GM19452 (cell line): ENCODE data around the gene TRAPPC4.
"Not testable (repeated sequence)": the region's sequence is repeated elsewhere in the genome, so short reads cannot be mapped to it uniquely, and the experiment has no call there.

ENCODE experiments used
- ATAC-seq: cut with Tn5 transposase; IDR thresholded peaks from one replicate; pipeline ENCODE4 v1.9.1; 2021; ENCODE audit not compliant: unreplicated experiment

TRAPPC4 gene

DNA sequence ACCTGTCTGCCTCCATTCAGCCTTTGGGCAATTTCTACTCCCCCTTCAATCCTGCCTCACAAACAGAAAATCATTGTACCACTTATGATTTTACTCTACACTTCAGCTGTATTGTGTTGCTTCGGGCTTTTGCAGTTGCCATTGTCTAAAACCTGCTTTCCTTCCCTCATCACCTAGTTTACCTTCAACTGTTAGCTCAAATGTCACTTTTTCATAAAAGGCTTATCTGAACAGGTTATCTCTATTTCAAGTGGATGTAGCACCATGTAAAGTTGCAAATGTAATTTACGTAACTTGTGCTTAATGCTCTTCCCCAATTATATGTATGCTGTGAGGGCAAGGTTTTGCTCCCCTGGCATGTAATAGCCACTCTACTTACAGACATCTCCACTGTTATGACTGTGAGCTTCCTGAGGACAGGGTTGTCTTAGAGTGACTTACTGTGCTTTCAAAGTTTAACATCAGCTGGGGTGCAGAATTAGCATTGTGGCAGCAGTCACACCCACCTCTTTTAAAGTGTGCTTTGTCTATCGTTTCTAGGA, 5.9 kb upstream of the TRAPPC4 start:
- ATAC-seq, result no peak

DNA sequence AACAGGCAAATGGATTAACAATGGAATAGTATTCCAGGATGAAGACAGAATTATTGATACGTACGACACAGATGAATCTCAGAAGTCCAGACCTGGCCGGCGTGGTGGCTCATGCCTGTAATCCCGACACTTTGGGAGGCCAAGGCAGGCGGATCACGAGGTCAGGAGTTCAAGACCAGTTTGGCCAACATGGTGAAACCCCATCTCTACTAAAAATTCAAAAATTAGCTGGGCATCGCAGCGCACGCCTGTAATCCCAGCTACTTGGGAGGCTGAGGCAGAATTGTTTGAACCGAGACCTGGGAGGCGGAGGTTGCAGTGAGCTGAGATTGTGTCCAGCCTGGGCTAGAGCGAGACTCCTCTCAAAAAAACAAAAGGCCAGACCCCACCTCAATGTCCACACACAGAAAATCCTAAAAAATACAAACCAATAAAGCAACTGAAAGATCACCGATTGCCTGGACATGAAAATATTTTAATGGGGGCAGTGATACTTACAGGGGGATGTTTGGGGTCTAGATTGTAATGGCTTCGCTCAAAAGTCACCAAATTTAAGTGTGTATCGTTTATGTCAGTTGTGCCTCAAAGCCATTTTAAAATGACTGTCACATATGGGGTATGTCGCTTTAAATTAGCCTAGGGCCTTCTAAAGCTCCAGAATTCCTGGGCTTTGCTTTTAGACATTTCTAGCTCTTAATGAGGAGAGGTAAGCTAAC, 4.2 kb upstream of the TRAPPC4 start:
- ATAC-seq, result no peak

DNA sequence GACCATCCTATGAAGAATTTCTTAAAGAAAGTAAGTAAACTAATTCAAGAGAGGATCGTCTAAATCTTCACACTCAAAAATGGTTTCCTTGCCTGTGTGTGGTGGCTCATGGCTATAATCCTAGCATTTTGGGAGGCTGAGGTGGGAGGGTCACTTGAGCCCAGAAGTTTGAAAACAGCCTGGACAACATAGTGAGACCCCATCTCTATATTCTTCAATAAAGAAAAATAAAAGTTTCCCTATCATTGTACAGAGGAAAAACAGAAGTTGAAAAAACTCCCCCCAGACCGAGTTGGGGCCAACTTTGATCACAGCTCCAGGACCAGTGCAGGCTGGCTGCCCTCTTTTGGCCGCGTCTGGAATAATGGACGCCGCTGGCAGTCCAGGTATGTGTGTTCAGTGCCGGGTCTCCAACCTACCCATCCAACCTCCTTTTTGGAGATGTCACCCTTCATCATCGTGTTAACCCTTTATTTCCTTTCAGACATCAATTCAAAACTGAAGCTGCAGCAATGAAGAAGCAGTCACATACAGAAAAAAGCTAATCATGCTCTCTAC, 3.4 kb upstream of the TRAPPC4 start:
- ATAC-seq, result no peak

- no peak for ATAC-seq
These were observed 2.2 kb upstream of the TRAPPC4 start for GRCh38 chr11:119016216-119017009.

- ATAC-seq, result not testable (repeated sequence)
These were observed 1.2 kb upstream of the TRAPPC4 start for GRCh38 chr11:119017377-119017776.

GRCh38 chr11:119019996-119020395, 1.4 kb downstream of the TRAPPC4 start:
- no peak for ATAC-seq

DNA sequence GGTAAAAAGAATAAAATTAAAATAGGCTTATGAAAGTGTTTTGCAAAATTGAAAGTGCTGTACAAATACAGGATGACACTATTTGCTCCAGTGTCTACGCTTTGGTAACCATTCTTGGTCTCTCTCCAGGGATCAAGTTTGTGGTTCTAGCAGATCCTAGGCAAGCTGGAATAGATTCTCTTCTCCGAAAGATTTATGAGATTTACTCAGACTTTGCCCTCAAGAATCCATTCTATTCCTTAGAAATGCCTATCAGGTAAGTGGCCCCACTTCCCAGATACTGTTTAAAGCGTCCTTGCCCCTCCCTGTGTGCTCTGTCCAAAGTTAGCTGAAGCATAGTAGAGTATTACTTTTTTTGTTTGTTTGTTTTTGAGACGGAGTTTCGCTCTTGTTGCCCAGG, 3.1 kb downstream of the TRAPPC4 start:
- no peak for ATAC-seq

DNA sequence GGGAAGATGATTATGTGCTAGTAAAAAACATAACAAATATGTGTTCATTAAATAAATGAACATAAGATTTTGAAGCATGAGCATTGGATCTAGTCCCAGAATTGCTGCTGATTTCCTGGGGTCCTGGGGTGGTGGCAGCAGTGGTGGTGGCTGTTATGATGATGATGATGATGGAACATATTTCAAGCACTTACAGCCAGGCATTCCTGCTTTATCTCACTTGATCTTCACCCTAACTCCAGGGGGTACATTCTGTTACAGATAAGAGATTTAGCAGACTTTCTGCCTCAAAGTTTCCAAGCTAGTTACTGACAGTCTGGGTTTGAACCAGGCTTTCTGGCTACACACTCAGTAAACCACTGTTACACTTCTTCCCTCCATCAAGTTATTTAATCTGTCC, 5.2 kb downstream of the TRAPPC4 start:
- no peak for ATAC-seq

- no peak for ATAC-seq
These were observed 6.0 kb downstream of the TRAPPC4 start for GRCh38 chr11:119024430-119025098.

DNA sequence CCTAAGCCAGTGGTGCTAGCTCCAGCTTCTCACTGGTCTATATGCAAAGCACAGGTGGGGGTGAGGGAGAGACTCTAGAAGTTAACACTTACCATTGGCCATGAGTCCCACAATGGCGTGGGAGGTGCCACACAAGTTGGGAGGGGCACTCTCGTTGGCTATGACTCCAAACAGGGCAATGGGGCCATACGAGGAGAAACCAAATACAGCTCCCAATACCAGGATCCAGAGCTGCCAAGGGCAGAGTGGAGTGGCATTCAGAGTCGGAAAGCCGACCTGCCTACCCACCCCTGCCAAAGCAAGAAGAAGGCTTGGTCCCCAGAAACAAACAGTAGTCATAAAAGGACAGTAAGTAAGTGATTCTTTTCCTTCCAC, 6.5 kb downstream of the TRAPPC4 start:
- ATAC-seq, result no peak

- no peak for ATAC-seq
These were observed 7.0 kb downstream of the TRAPPC4 start for GRCh38 chr11:119025541-119025940.

- no peak for ATAC-seq
These were observed 7.6 kb downstream of the TRAPPC4 start for GRCh38 chr11:119025978-119026766.

DNA sequence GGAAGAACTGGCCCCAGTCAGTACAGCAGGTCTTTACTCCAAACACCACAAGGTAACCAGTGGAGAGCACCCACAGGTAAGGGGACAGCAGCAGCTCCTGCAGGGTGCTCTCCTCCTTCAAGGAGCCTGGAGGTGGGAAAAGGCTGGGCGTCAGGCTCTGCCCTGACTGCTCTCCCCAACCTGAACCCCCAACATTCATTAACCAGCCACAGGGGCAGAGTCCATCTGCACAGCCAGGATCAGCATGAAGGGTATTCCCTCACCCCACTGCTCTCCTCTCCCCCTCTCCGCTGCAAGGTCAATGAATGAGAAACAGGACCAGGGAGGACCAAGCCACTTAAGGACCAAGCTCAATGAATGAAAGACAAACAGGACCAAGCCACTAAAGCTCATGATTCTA, 8.4 kb downstream of the TRAPPC4 start:
- ATAC-seq, result no peak

DNA sequence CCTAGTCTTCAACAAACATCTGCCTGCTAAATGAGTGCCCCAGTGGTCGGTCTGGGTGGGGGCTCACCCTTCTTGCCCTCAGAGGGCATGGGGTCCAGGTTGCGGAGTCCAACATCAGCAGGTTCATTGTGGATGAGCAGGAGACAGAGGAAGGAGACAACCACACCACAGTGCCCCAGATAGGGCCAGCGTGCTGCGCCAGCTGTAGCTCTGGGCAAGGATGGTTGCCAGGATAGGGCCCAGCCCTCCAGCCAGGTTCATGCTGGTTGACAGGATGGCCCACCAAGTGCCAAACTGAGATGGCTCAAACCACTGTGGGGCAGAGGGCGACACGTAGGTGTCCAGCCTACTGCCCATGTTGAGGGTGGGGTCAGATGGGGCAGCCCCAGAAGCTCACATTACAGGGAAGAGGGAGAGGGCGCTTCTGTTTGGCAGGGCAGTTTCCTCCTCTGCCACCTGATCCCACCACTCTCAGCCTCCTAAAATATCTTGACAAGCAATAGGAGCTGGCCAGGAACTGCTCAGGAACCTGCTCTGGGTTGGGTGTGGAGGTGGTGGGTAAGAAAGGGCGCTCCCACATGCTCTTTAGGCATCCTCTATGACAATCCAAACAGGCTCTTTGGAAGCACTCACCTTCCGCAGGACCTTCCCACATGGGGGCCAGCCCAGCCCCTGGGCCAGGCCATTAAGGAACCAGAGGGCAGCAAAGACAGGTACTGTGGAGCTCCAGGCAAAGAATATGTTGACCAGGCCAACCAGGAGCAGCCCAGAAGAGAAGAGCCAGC, 9.2 kb downstream of the TRAPPC4 start:
- ATAC-seq, result no peak

DNA sequence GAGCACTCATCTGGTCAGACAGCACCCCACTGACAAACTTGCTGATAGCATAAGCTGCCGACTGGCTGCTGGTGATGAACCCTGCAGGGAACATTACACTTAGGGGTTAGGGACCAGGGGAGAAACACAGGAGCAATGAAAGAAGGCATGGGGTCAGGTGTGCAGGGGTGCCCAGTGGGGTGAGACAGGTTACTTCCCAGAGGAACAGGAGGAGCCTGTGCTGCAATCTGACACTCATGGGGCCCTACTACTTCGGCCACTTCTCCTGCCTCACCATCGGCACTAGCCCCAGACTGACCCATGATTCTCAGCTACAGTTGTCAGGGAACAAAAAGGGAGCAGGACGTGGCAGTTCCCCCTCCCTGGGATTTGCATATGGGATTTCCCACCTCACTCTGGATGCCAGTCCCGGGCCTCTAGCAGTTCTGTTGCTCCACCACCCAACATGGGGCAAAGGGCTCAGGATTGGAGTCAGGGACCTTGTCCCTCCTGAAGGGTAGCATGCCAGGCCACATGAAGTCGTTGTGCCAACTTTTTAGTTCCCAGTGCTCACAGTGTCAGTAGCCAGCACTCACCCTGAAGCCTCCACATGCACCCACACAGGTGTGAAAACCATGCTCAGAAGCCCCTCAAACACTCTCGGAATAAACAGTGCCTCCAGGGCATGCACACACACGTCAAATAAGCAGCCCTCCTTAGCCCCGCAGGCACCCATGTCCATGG, 9.9 kb downstream of the TRAPPC4 start:
- ATAC-seq, result no peak

DNA sequence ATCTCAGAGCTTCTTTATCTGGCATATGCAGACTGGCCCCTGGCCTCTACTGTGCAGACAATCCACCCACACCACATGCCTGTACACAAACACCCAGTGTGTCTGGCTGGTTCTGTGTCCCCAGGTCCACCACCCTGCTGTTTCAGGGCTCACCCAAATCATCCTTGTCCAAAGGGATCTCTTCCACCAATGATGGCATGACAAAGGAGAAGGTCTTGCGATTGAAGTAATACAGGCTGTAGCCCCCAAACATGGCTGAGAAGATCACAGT, 10.4 kb downstream of the TRAPPC4 start:
- ATAC-seq, result no peak

DNA sequence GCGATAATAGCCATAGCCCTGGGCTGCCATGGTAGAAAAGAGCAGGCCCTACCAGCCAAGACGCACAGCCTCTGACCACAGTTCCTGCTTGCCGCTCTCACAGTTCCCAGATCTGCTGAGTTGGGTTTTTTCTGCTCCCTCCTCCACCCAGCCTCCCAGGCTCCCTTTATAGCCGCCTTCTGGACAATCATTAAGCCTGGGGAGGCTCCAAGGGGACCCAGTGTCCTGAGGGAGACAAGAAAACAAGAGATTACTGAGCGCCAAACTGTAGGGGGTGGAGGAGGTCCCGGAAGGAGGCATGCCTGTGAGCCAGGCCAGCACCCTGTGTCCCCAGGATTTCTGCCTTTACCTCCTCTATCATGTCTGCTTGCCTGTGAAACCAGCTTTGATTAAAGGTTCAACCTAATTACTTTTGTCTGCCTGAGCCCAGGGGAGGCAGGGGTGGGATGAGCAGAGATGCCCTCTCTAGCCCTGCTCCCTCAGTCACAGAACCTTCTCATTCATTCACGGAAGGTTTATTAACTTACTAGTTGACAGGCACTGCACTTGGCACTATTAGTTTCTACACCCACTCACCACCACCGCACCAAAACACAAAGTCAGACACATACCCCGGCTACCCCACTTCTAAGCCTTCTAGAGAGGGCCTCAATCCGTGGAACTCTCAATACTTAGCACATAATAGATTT, 10.9 kb downstream of the TRAPPC4 start:
- ATAC-seq, result no peak

- peak; percentile 12 for ATAC-seq
These were observed 11.4 kb downstream of the TRAPPC4 start for GRCh38 chr11:119030029-119030328.
